DND-41 (cell line): Measurements from ENCODE around the gene RBFOX2.

Source experiments
- ATAC-seq: fragments of 200-7000 bp; cut with Tn5 transposase; 3 replicates; pipeline ENCODE4 v1.9.1; 2021; ENCODE audit warnings: low read depth; ENCODE audit not compliant: insufficient read depth
- DNase-seq: peaks from one replicate; pipeline ENCODE4 v3.0.0-alpha.2; 2020
- H2AFZ ChIP-seq: 2 replicates; pipeline ENCODE4 v1.6.0; 2012; ENCODE audit warnings: low read depth, low read length
- H3K27ac ChIP-seq: 2 replicates; pipeline ENCODE4 v1.5.1; 2012; ENCODE audit warnings: low read length, inconsistent platforms
- H3K27me3 ChIP-seq: fragments of 200-600 bp; sonication (generic); 2 replicates; pipeline ENCODE4 v1.6.0; 2012; ENCODE audit warnings: low read length, mild to moderate bottlenecking, inconsistent platforms; ENCODE audit not compliant: insufficient read depth, poor library complexity
- H3K36me3 ChIP-seq: 2 replicates; pipeline ENCODE4 v1.5.1; 2012; ENCODE audit warnings: low read length, inconsistent platforms; ENCODE audit not compliant: insufficient read depth
- H3K4me1 ChIP-seq: 2 replicates; pipeline ENCODE4 v1.5.1; 2012; ENCODE audit warnings: mild to moderate bottlenecking, low read length; ENCODE audit not compliant: insufficient read depth
- H3K4me2 ChIP-seq: 2 replicates; pipeline ENCODE4 v1.6.0; 2012; ENCODE audit warnings: mild to moderate bottlenecking, moderate library complexity, low read length, inconsistent platforms; ENCODE audit not compliant: insufficient read depth
- H3K4me3 ChIP-seq, 2 experiments: fragments of 200-600 bp in 1 of 2; shearing (Covaris generic) in 1 of 2; 2 replicates each; pipeline ENCODE4 v1.5.1; 2012 to 2016; ENCODE audit warnings: inconsistent platforms in 2 of 2, low read length in 2 of 2, mild to moderate bottlenecking in 2 of 2, low read depth in 1 of 2, moderate library complexity in 1 of 2
- H3K79me2 ChIP-seq: 2 replicates; pipeline ENCODE4 v1.6.0; 2012; ENCODE audit warnings: low read length, inconsistent platforms; ENCODE audit not compliant: insufficient read depth
- H3K9ac ChIP-seq: 2 replicates; pipeline ENCODE4 v1.6.0; 2012; ENCODE audit warnings: low read depth, mild to moderate bottlenecking, inconsistent platforms, low read length, moderate library complexity
- H3K9me3 ChIP-seq: 2 replicates; pipeline ENCODE4 v1.5.1; 2012; ENCODE audit warnings: low read length, moderate library complexity, mild to moderate bottlenecking, inconsistent platforms; ENCODE audit not compliant: insufficient read depth, severe bottlenecking
- H4K20me1 ChIP-seq: 2 replicates; pipeline ENCODE4 v1.6.0; 2012; ENCODE audit warnings: low read length; ENCODE audit not compliant: insufficient read depth
- CTCF ChIP-seq: IDR thresholded peaks from 2 replicates; pipeline ENCODE4 v1.5.1; 2012; ENCODE audit warnings: borderline replicate concordance, low read length, moderate library complexity, mild to moderate bottlenecking; ENCODE audit not compliant: poor library complexity, severe bottlenecking; ENCODE audit errors: extremely low read depth
- EZH2 ChIP-seq: IDR thresholded peaks from 3 replicates; pipeline ENCODE4 v1.6.1; 2012; ENCODE audit warnings: borderline replicate concordance, low read depth, mild to moderate bottlenecking, moderate library complexity, low read length, inconsistent platforms; ENCODE audit not compliant: severe bottlenecking

Gene RBFOX2

DNA sequence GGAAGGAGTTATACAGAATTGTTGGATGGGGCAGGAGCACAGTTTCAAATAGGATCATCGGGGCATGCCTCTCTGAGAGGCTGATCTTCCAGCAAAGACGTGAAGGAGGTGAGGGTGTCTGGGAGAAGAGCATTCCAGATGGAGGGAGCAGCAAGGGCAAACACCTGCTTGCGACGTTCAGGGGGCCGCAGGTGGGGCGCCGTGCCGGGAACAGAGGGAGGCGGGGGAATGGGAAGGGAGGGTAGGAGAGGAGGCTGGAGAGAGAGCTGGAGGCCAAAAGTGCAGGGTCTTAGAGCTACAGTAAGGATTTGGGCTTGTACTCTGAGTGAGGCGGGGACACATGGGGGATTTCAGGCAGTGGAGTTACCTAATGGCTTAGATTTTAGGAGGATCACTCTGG, 297.3 kb downstream of the RBFOX2 start:
- H3K9ac ChIP-seq: no peak overlapping the region
- DNase-seq (no peak), ATAC-seq (no peak)
- no peaks in the 10 kb centered on the region for H3K9me3 ChIP-seq
- no peak overlapping the region for H3K4me2 ChIP-seq
- H3K4me1 ChIP-seq: no peaks in the 10 kb centered on the region
- no peak overlapping the region for H3K4me3 ChIP-seq
- peaks cover 8% of the 10 kb centered on the region for H3K27me3 ChIP-seq
- no peaks in the 10 kb centered on the region for H4K20me1 ChIP-seq
- no peak overlapping the region for H2AFZ ChIP-seq
- no peaks in the 10 kb centered on the region for H3K36me3 ChIP-seq
- H3K27ac ChIP-seq: no peak overlapping the region
- TF ChIP-seq CTCF (no peak), EZH2 (no peak)
- no peaks in the 10 kb centered on the region for H3K79me2 ChIP-seq

- no peak for ATAC-seq
- no peaks in the 10 kb centered on the region for H3K79me2 ChIP-seq
- no peaks in the 10 kb centered on the region for H3K4me1 ChIP-seq
- no peak overlapping the region for H2AFZ ChIP-seq
- peaks cover 5% of the 10 kb centered on the region for H3K27me3 ChIP-seq
- no peak overlapping the region for H3K4me3 ChIP-seq
- H3K4me2 ChIP-seq: no peak overlapping the region
- no peaks in the 10 kb centered on the region for H3K9me3 ChIP-seq
- no peak overlapping the region for H3K9ac ChIP-seq
- no peak for DNase-seq
- H3K27ac ChIP-seq: no peak overlapping the region
- H4K20me1 ChIP-seq: no peaks in the 10 kb centered on the region
- H3K36me3 ChIP-seq: no peaks in the 10 kb centered on the region
- TF ChIP-seq CTCF (no peak), EZH2 (no peak)
These were observed 299.3 kb downstream of the RBFOX2 start for GRCh38 chr22:35729309-35729698.

GRCh38 chr22:35728639-35729308, 299.9 kb downstream of the RBFOX2 start:
- no peaks in the 10 kb centered on the region for H3K79me2 ChIP-seq
- TF ChIP-seq CTCF (no peak), EZH2 (no peak)
- no peak for ATAC-seq
- no peak overlapping the region for H3K4me3 ChIP-seq
- H3K27me3 ChIP-seq: peaks cover 5% of the 10 kb centered on the region
- H3K4me2 ChIP-seq: no peak overlapping the region
- no peak overlapping the region for H3K9ac ChIP-seq
- no peaks in the 10 kb centered on the region for H3K36me3 ChIP-seq
- no peaks in the 10 kb centered on the region for H4K20me1 ChIP-seq
- no peak overlapping the region for H2AFZ ChIP-seq
- H3K4me1 ChIP-seq: no peaks in the 10 kb centered on the region
- no peaks in the 10 kb centered on the region for H3K9me3 ChIP-seq
- no peak overlapping the region for H3K27ac ChIP-seq
- DNase-seq: no peak
